Stimulated activated effector memory CD8-positive, alpha-beta T cell treated with anti-CD3 and anti-CD28 coated beads, Interleukin-12 subunit alpha, Interleukin-12 subunit beta, amount 100 ng/mL, for 72 hours (primary cell): ENCODE results near the gene CPD.
A peak's percentile ranks its signal among the peaks of the same experiment; 100 is the strongest.

Experiments used
- ATAC-seq: fragments of 150-1000 bp; cut with Tn5 transposase; 2 replicates; pipeline ENCODE4 v1.10.0; 2021
- DNase-seq, 2 donors: peaks; one replicate each; pipeline ENCODE4 v3.0.0; 2021 to 2022; ENCODE audit warnings: low spot score in 2 of 2
- H3K27ac Mint-ChIP-seq: one replicate; pipeline ENCODE4 v1.8.0; 2022; ENCODE audit warnings: mild to moderate bottlenecking, mixed read lengths
- H3K36me3 Mint-ChIP-seq: one replicate; pipeline ENCODE4 v1.8.0; 2022; ENCODE audit warnings: mild to moderate bottlenecking, mixed read lengths
- H3K4me1 Mint-ChIP-seq: one replicate; pipeline ENCODE4 v1.8.0; 2022; ENCODE audit warnings: mixed read lengths
- H3K4me3 Mint-ChIP-seq: one replicate; pipeline ENCODE4 v1.8.0; 2022; ENCODE audit warnings: mild to moderate bottlenecking, mixed read lengths
- H3K9me3 Mint-ChIP-seq: one replicate; pipeline ENCODE4 v1.8.0; 2022; ENCODE audit warnings: mixed read lengths

CPD gene

GRCh38 chr17:30475206-30475605, 96.5 kb downstream of the CPD start:
- DNase-seq (no peak), ATAC-seq (no peak)
- Mint-ChIP-seq H3K4me3 (no peak overlapping the region), H3K9me3 (no peaks in the 10 kb centered on the region), H3K4me1 (peaks cover 20% of the 10 kb centered on the region), H3K27ac (no peak overlapping the region), H3K36me3 (peaks cover 18% of the 10 kb centered on the region)

DNA sequence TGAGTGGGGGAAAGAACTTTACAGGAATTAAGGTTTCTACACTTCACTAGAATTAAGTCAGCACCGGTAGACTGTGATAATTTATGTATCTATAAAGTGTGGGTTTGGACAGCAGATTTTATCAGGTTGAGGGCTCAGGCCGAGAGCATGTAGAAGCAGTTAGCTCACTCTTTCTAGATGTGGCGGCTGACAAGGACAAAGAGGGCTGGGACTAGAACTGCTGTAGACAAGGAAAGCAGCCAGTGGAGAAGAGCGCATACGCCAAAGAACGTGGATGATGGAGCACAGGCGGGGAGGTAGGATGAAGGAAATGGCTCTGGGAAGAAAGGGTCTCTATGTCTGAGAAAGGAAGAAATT, 98.0 kb downstream of the CPD start:
- H3K4me1 Mint-ChIP-seq, result peaks cover 20% of the 10 kb centered on the region
- H3K4me3 Mint-ChIP-seq, result peak overlapping the region; percentile 91
- peak overlapping the region; percentile 99 for H3K27ac Mint-ChIP-seq
- peaks cover 33% of the 10 kb centered on the region for H3K36me3 Mint-ChIP-seq
- peak; percentile 47 for ATAC-seq
- DNase-seq, result no peak
- no peaks in the 10 kb centered on the region for H3K9me3 Mint-ChIP-seq

- DNase-seq, result peak; percentile 76 to 94
- peak within 1 kb of the TSS; percentile 99 for H3K27ac Mint-ChIP-seq
- peaks cover 20% of the 10 kb centered on the region for H3K4me1 Mint-ChIP-seq
- H3K9me3 Mint-ChIP-seq, result no peaks in the 10 kb centered on the region
- H3K4me3 Mint-ChIP-seq, result peak within 1 kb of the TSS; percentile 91
- H3K36me3 Mint-ChIP-seq, result peaks cover 38% of the 10 kb centered on the region
- peak; percentile 100 for ATAC-seq
Measured at GRCh38 chr17:30477083-30477773, 98.5 kb downstream of the CPD start, which contains the start of gene GOSR1. TSS of gene GOSR1 (plus strand) at chr17:30477408. CDS start at chr17:30477434, 26 bp downstream.

GRCh38 chr17:30477774-30478115, 99.0 kb downstream of the CPD start:
- no peaks in the 10 kb centered on the region for H3K9me3 Mint-ChIP-seq
- peak; percentile 48 for ATAC-seq
- DNase-seq, result no peak
- peak overlapping the region; percentile 99 for H3K27ac Mint-ChIP-seq
- peak overlapping the region; percentile 91 for H3K4me3 Mint-ChIP-seq
- peaks cover 43% of the 10 kb centered on the region for H3K36me3 Mint-ChIP-seq
- peaks cover 22% of the 10 kb centered on the region for H3K4me1 Mint-ChIP-seq

GRCh38 chr17:30482555-30482954, 103.8 kb downstream of the CPD start:
- Mint-ChIP-seq H3K9me3 (no peaks in the 10 kb centered on the region), H3K36me3 (peaks cover 86% of the 10 kb centered on the region), H3K27ac (no peak overlapping the region), H3K4me3 (no peak overlapping the region), H3K4me1 (peaks cover 18% of the 10 kb centered on the region)
- DNase-seq (no peak), ATAC-seq (no peak)

DNA sequence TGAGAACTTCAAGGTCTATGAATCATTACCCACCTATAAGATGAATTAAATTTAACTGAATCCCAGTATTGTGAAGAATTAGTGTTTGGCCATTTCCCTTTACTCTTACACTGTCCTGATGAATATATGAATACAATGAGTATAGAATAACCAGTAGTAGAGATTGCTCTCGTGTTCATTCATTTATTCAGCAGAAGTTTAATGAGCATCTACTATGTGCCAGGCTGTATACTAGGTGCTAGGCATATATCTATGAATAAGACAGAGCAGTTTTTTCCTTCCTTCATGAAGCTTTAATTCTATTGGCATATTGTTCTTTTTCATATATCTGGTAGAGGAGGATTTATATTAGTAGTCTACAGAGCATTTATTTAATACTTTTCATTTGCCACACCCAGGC, 104.4 kb downstream of the CPD start:
- H3K36me3 Mint-ChIP-seq, result peaks cover 92% of the 10 kb centered on the region
- H3K4me3 Mint-ChIP-seq, result no peak overlapping the region
- peaks cover 12% of the 10 kb centered on the region for H3K4me1 Mint-ChIP-seq

GRCh38 chr17:30493780-30494179, 115.1 kb downstream of the CPD start:
- ATAC-seq (no peak), DNase-seq (no peak)
- H3K36me3 Mint-ChIP-seq, result peaks cover 100% of the 10 kb centered on the region
- no peak overlapping the region for H3K27ac Mint-ChIP-seq
- H3K4me3 Mint-ChIP-seq, result no peak overlapping the region
- no peaks in the 10 kb centered on the region for H3K4me1 Mint-ChIP-seq
- no peaks in the 10 kb centered on the region for H3K9me3 Mint-ChIP-seq

More for the DNA sequence above, 104.4 kb downstream of the CPD start:
- Mint-ChIP-seq H3K9me3 (no peaks in the 10 kb centered on the region), H3K27ac (no peak overlapping the region)
- no peak for ATAC-seq
- no peak for DNase-seq

GRCh38 chr17:30495586-30495985, 116.9 kb downstream of the CPD start:
- ATAC-seq, result no peak
- no peaks in the 10 kb centered on the region for H3K9me3 Mint-ChIP-seq
- no peak overlapping the region for H3K4me3 Mint-ChIP-seq
- no peak for DNase-seq
- peaks cover 100% of the 10 kb centered on the region for H3K36me3 Mint-ChIP-seq
- no peaks in the 10 kb centered on the region for H3K4me1 Mint-ChIP-seq
- no peak overlapping the region for H3K27ac Mint-ChIP-seq

DNA sequence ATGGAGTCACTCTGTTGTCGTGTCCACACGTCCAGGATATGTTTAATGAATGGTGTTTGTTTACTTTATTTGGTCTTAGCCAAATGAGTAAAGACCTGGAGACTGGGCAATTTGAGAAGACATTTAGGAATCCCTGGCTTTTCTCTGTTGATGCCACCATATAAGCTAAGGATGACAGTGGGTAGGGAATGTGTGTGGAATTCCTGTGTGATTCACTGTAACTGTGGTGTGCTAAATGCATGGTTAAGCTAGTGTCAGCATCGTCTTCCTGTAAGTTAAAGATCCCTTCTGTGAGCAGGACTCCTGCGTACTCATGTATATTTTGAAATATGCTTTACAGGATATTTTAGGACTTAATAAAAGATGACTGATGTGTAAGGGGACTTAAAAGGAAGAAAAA, 124.8 kb downstream of the CPD start:
- peaks cover 83% of the 10 kb centered on the region for H3K36me3 Mint-ChIP-seq
- DNase-seq (no peak), ATAC-seq (no peak)
- no peak overlapping the region for H3K4me3 Mint-ChIP-seq
- H3K4me1 Mint-ChIP-seq, result no peaks in the 10 kb centered on the region
- H3K27ac Mint-ChIP-seq, result no peak overlapping the region
- H3K9me3 Mint-ChIP-seq, result no peaks in the 10 kb centered on the region

- DNase-seq, result no peak
- Mint-ChIP-seq H3K9me3 (no peaks in the 10 kb centered on the region), H3K4me3 (no peak overlapping the region), H3K36me3 (peaks cover 59% of the 10 kb centered on the region), H3K4me1 (no peaks in the 10 kb centered on the region), H3K27ac (peak overlapping the region; percentile 5)
- ATAC-seq, result no peak
Measured at GRCh38 chr17:30505868-30506417, 127.2 kb downstream of the CPD start.

GRCh38 chr17:30506481-30506880, 127.8 kb downstream of the CPD start:
- Mint-ChIP-seq H3K9me3 (no peaks in the 10 kb centered on the region), H3K4me1 (no peaks in the 10 kb centered on the region)

DNA sequence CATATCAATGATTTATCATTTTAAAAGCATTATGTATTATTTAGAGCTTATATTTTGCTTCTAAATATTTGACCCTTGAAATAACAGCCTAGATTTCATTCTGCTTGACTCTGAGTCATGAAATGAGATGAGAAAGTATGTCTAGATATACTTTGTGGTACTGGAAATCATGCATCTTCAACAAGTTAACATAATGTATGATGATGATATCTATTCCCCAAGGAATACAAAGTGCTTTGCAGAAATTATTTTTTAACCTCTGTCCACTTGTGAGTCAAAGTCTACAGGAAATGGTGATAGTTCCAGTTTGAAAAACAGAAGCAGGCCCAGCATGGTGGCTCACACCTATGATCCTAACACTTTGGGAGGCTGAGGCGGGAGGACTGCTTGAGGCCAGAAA, 134.6 kb downstream of the CPD start:
- no peaks in the 10 kb centered on the region for H3K9me3 Mint-ChIP-seq
- no peaks in the 10 kb centered on the region for H3K4me1 Mint-ChIP-seq
- no peak for DNase-seq
- H3K36me3 Mint-ChIP-seq, result peaks cover 68% of the 10 kb centered on the region
- no peak for ATAC-seq
- H3K27ac Mint-ChIP-seq, result no peak overlapping the region
- H3K4me3 Mint-ChIP-seq, result no peak overlapping the region

More at GRCh38 chr17:30506481-30506880, 127.8 kb downstream of the CPD start:
- Mint-ChIP-seq H3K27ac (no peak overlapping the region), H3K4me3 (no peak overlapping the region), H3K36me3 (peaks cover 59% of the 10 kb centered on the region)
- DNase-seq (no peak), ATAC-seq (no peak)

DNA sequence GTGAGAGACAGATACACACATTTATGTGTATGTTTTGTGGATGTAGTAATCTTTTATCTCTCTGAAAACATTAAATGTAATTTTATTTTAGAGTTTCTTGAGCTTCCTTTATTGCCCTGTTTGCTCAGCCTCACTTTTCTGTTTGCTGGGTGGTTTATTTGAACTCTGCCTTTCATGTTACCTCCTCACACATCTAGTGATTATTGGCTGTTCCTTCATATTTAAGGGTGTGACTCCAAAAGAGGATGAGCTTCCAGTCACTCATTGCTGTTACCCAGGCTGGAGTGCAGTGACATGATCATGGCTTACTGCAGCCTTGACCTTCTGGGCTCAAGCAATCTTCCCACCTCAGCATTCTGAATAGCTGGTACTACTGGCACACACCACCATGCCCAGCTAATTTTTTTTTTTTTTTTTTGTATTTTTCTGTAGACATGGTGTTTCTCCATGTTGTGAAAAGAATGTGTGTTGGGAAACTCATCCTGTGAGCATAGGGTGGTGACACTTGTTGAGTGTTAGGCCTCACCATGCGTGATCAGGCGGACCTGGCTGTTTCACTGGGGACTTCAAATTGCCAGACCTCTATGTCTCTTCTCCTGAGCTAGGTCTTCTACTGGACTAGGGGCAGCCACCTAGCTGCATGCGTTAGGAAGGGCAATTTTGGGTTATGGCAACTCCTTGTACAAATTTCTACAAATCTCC, 136.3 kb downstream of the CPD start:
- H3K4me3 Mint-ChIP-seq, result no peak overlapping the region
- no peaks in the 10 kb centered on the region for H3K4me1 Mint-ChIP-seq
- ATAC-seq (no peak), DNase-seq (no peak)
- peak overlapping the region; percentile 13 for H3K27ac Mint-ChIP-seq
- H3K36me3 Mint-ChIP-seq, result peaks cover 80% of the 10 kb centered on the region
- no peaks in the 10 kb centered on the region for H3K9me3 Mint-ChIP-seq

DNA sequence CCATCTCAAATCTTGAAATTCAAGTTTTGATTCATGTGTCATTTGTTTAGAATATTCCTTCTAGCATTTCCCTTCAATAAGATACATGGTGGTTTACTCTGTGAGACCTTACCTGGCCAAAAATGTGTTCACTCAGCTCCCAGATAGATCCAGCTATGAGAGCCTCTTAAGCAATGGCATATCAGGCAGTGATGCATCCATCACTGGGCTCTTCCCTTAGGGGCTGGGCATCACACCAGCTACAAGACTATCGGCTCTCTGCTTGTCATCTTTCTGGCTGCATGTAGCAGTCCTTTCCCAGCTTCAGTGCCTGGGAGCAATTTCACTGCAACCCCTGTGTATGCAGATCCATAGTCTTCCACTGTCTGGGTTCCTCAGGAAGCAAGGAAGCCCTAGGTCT, 139.1 kb downstream of the CPD start:
- H3K4me3 Mint-ChIP-seq, result no peak overlapping the region
- peaks cover 90% of the 10 kb centered on the region for H3K36me3 Mint-ChIP-seq
- no peaks in the 10 kb centered on the region for H3K4me1 Mint-ChIP-seq
- DNase-seq (no peak), ATAC-seq (no peak)
- no peak overlapping the region for H3K27ac Mint-ChIP-seq
- no peaks in the 10 kb centered on the region for H3K9me3 Mint-ChIP-seq

DNA sequence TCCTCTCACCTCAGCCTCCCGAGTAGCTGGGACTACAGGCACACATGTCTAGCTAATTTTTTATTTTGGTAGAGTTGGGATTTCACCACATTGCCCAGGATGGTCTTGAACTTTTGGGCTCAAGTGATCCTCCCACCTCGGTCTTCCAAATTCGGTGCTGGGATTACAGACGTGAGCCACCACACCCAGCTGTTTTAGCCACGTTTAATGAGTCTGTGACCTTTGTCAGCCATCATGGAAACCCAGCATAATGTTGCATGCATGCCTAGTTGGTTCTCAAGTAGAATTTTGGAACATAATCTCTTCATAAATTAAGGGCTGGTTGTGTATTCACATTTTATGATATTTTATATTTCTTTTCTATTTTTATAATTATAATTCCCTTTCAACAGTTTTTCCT, 140.4 kb downstream of the CPD start:
- Mint-ChIP-seq H3K4me1 (no peaks in the 10 kb centered on the region), H3K36me3 (peaks cover 92% of the 10 kb centered on the region), H3K4me3 (no peak overlapping the region), H3K27ac (no peak overlapping the region), H3K9me3 (no peaks in the 10 kb centered on the region)
- ATAC-seq (no peak), DNase-seq (no peak)
